GM21717 (cell line): Measurements from ENCODE around the gene RPS2.

Source experiments
- ATAC-seq: cut with Tn5 transposase; IDR thresholded peaks from one replicate; pipeline ENCODE4 v1.9.1; 2021; ENCODE audit warnings: mild to moderate bottlenecking, moderate library complexity; ENCODE audit not compliant: unreplicated experiment

Gene RPS2

DNA sequence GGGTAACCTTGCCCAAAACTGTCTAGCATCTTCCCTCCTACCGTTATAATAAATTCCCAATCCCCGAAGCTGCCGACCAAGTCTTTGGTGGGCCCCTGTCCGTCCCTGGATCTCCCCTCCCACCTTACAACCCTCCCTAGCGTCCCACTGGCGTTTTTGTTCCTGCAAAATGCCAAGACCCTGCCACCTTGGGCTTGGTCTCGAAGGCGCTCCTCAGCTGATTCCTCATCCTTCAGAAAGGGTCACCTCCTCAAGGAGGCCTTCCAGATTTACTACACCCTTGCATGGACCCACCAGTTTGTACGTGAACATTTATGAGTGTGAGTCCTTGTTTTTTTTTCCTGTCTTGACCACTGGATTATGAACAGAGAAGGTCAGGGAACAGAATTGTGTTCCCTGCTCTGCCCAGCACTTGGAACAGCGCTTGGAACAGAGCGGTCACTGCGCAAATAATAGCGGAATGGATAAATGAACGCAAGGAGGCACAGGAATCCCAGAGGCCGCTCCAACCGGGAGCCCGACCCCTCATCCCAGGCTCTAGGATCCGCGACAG, 18.4 kb upstream of the RPS2 start:
- no peak for ATAC-seq

- ATAC-seq = no peak
Measured at GRCh38 chr16:1982013-1982433, 17.4 kb upstream of the RPS2 start.

- no peak for ATAC-seq
Measured at GRCh38 chr16:1981398-1981836, 16.8 kb upstream of the RPS2 start, which contains the start of gene NOXO1. TSS of gene NOXO1 (minus strand) at chr16:1981469. CDS start at chr16:1981179, 290 bp downstream.

DNA sequence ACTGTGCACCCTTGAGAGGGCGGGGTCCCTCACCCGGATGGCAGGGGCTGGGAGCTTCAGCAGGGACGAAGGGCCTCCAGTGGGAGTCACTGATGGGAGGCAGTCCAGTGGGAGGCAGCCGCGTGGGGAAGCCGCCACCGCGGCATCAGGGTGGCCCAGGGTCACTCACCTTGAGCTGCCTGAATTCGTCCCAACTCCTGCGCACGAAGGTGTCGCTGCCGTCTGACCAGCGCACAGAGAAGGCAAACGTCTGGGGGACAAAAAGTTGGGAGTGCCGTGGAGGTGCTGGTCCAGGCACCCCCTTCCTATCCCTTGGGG, 16.1 kb upstream of the RPS2 start:
- no peak for ATAC-seq

DNA sequence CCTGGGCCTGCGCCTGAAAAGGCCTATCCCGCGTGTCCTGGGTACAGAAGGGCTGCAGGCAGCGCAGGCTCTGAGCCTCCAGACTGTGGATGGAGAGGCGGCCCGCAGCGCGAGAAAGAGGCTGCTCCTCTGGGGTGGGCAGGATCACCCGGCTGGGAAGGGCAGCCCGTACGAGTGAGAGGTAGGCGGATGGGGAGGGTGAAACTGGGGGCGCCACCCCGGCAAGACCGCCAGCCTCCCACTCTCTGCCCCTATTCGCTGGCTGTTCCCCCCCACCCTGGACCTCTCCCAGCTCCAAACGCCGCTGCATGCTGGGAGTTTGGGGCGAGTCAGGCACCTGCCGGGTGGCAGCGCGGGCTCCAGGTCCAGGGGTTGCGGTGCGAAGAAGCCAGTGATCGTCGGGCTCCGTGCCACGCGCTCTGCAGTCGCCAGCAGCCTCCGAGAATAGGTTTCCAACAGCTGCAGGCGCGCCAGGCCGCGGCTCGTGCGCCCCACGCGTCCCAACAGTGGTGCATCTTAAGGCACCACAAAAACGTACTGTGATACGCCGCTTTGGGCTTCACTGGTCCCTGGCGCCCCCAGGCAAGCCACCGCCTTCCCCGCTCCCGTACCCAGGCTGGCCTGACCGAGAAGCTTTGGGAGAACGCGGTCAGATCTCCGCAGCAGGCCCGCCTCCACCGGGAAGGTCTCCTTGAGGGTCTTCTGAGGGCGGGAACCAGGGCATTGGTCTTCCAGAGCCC, 15.6 kb upstream of the RPS2 start:
- no peak for ATAC-seq

GRCh38 chr16:1979271-1980029, 14.8 kb upstream of the RPS2 start:
- ATAC-seq = no peak

DNA sequence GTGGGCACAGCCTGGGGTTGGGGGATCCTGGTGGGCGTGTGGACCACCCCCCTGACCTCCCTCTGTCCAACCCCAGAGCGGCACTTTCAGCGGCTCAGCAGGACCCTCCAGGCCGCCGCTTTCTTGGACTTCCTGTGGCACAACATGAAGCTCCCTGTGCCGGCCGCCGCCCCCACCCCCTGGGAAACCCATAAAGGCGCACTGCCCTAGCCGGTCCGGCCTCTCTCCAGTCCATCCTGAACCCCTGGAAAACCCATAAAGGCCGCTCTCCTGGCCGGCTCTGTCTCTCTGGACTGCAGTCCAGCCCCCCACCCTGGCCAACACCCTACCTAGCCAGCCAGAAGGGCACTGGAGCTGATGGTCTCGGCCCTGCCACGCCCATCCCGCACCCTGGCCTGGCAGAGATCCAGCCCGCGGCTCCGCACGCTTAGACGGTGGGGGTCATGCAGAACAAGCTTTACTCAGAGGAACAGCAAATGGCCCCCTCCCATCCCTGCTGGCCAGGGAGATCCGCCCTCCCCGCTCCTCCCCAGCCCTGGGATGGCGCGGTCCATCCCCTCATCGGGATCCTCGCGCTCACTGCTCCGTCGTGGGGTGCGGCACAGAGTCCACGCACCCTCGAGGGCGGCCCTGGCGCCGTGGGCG, 14.0 kb upstream of the RPS2 start:
- ATAC-seq = no peak

GRCh38 chr16:1977875-1978268, 13.2 kb upstream of the RPS2 start:
- no peak for ATAC-seq

GRCh38 chr16:1976951-1977874, 12.6 kb upstream of the RPS2 start:
- ATAC-seq = no peak

- no peak for ATAC-seq
Measured at GRCh38 chr16:1976216-1976520, 11.5 kb upstream of the RPS2 start.

GRCh38 chr16:1975432-1976215, 11.0 kb upstream of the RPS2 start:
- ATAC-seq = no peak

GRCh38 chr16:1974157-1975070, 9.8 kb upstream of the RPS2 start:
- ATAC-seq = no peak

DNA sequence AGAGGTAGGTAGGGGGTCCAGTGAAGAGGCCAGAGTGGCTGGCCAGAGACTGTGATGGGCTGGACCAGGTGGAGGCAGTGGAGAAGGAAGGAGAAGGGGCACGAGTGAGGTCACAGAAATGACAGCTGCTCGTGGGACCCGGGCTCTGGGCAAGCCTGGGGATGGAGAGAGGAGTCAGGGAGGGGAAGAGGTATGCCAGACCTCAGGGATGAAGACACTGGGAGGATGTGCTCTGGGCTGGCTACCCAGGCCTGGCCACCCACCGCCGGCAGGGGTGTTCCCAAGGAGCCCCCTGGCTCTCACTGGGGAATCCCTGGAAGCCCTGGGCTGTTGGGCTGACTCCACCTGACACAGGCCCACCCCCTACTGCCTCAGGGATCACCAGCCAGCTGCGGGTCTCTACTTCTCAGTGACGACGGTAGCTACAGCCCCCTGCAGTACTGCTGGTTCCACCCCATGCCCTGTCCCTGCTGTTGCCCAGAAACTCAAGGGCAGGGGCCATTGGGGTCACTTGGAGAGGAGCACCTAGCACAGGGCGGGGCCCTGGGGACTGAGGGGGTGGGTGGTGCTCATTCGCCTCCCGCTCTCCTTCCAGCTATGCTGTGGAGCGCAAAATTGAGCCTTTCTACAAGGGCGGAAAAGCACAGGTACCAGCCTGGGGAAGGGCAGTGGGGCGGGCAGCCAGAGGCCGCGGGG, 9.0 kb upstream of the RPS2 start:
- no peak for ATAC-seq

GRCh38 chr16:1972490-1972877, 7.9 kb upstream of the RPS2 start:
- no peak for ATAC-seq

DNA sequence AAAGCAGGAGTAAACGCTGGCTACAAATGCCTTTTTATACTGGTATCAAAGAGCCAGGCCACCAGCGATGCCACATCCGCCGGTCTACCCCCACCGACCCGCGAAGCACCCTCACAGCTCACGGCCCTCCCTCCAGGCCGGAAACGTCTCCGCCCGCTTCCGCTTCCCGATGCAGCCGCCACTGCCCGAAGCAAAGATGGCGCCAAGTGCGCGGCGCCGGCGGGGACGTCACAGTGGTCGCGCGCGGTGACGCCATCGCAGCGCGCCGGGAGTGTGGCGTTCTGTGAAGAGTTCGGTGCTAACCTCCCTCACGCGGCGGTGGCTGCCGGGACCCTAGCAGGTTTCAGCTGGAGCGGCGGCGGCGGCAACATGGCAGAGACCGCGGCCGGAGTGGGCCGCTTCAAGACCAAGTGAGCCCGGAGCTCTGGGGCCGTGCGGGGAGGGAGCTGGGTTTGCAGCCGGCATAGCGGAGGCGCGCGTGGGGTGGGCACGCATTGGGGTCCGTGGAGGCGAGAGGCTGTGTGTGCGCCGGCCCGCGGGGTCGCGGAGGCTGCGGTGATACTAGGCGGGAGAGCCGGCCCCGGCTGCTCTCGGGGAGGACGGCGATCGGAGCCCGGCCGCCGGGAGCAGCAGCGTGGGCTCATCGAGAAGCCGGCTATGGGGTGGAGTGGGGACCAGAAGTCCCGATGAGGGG, 7.3 kb upstream of the RPS2 start, which contains the start of gene TBL3:
Gene TBL3 (plus strand): TSS at position 258 of the 694 bp plus-strand sequence. CDS start 112 bp downstream, at position 370.
- peak; percentile 57 for ATAC-seq

DNA sequence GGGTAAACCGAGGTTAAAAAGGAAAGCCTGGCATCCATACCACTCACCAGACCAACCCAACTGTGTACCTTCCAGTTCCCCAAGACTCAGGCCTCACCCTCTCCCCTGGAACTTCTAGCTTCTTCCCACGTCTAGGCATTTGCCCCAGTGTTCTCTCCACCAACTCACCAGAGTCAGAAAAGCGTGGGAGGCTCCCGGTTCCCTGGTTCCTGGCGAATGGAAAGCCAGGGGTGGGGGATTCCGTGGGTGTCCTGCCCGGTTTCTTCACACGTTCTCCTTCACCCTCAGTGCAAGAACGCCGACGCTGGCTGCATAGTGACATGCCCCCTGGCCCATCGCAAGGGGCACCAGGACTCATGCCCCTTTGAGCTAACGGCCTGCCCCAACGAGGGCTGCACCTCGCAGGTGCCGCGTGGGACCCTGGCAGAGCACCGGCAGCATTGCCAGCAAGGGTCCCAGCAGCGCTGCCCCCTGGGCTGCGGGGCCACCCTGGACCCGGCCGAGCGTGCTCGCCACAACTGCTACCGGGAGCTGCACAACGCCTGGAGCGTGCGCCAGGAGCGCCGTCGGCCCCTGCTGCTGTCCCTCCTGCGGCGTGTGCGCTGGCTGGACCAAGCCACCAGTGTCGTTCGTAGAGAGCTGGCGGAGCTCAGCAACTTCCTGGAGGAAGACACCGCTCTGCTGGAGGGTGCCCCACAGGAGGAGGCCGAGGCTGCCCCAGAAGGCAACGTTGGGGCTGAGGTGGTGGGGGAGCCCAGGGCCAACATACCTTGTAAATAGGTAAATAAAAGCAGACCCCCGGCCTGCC, 3.7 kb upstream of the RPS2 start:
- no peak for ATAC-seq

DNA sequence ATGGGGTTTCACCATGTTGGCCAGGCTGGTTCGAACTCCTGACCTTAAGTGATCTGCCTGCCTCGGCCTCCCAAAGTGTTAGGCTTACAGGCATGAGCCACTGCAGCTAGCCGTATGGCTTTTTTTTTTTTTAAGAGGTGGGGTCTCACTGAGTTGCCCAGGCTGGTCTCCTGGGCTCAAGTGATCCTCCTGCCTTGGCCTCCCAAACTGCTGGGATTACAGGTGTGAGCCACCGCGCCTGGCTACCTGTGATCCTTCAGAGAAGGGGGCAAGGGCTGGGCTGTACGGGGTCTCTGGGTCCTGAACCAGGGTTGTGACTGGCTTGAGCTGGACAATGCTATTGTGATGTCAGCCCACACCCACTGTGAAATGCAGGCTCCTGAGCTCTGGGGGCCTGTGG, 1.8 kb upstream of the RPS2 start, which contains the start of gene RNF151:
Gene RNF151 (plus strand): TSS at position 397 of the 400 bp plus-strand sequence. CDS start 26 bp downstream, outside the sequence.
- no peak for ATAC-seq
